ENCODE data around the gene PAX3.

DNA sequence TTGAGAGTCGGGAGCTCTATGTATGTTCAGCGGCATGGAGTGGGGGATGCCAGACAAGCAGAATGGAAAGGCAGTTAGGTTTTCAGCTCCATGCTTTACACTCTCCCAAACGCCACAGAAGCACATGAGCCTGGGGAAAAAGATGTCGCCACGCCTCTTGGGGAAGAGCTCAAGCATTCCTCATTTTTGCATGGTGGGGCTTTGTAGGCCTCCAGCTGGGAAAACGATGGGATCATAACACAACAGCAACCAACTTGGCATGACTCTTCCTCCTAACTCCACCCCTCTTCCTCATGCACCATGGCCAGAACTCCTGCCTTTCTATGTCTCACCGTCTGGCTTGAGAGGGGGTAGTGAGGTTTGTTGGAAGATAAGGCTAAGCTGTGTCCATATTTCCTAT lies 102.6 kb downstream of the PAX3 start:
- TF ChIP-seq, protein P1, sequence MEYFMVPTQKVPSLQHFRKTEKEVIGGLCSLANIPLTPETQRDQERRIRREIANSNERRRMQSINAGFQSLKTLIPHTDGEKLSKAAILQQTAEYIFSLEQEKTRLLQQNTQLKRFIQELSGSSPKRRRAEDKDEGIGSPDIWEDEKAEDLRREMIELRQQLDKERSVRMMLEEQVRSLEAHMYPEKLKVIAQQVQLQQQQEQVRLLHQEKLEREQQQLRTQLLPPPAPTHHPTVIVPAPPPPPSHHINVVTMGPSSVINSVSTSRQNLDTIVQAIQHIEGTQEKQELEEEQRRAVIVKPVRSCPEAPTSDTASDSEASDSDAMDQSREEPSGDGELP (IDR thresholded peaks at IDR 0.05; ENCODE audit: borderline replicate concordance, low read depth), result no peak
- TF ChIP-seq POLR2AphosphoS5 (IDR thresholded peaks at IDR 0.05; ENCODE audit: low read depth, low read length), result no peak
